Stimulated activated CD8-positive, alpha-beta memory T cell treated with anti-CD3 and anti-CD28 coated beads, Interleukin-12 subunit alpha, Interleukin-12 subunit beta, amount 100 ng/mL, for 24 hours (primary cell): Measurements from ENCODE around the gene SECISBP2L.
"Not testable (repeated sequence)": the region's sequence is repeated elsewhere in the genome, so short reads cannot be mapped to it uniquely, and the experiment has no call there.

Experiments
- DNase-seq: peaks from one replicate; pipeline ENCODE4 v3.0.0-alpha.2; 2020; ENCODE audit errors: extremely low read depth

SECISBP2L gene

GRCh38 chr15:49046220-49047102 is at the start of gene SECISBP2L:
Gene SECISBP2L (minus strand): TSS chr15:49046446. CDS start chr15:49046299, 147 bp downstream.
- peak; percentile 76 for DNase-seq

- DNase-seq, result no peak
Observed at GRCh38 chr15:49094923-49095322, 48.7 kb upstream of the SECISBP2L start.

- no peak for DNase-seq
Observed at GRCh38 chr15:49093252-49094105, 47.2 kb upstream of the SECISBP2L start.

GRCh38 chr15:49088996-49089395 is 42.8 kb upstream of the SECISBP2L start:
- no peak for DNase-seq

- no peak for DNase-seq
Observed at GRCh38 chr15:49085696-49086459, 39.6 kb upstream of the SECISBP2L start.

- no peak for DNase-seq
Observed at GRCh38 chr15:49084285-49084570, 38.0 kb upstream of the SECISBP2L start.

GRCh38 chr15:49083401-49084284 is 37.4 kb upstream of the SECISBP2L start:
- no peak for DNase-seq

GRCh38 chr15:49082960-49083359 is 36.7 kb upstream of the SECISBP2L start:
- DNase-seq, result no peak

- no peak for DNase-seq
Observed at GRCh38 chr15:49079340-49080039, 33.2 kb upstream of the SECISBP2L start.

GRCh38 chr15:49075881-49076280 is 29.6 kb upstream of the SECISBP2L start:
- DNase-seq, result no peak

- DNase-seq, result not testable (repeated sequence)
Observed at GRCh38 chr15:49074589-49075287, 28.5 kb upstream of the SECISBP2L start.

GRCh38 chr15:49066372-49066771 is 20.1 kb upstream of the SECISBP2L start:
- DNase-seq, result no peak

- DNase-seq, result no peak
Observed at GRCh38 chr15:49064884-49065283, 18.6 kb upstream of the SECISBP2L start.

- no peak for DNase-seq
Observed at GRCh38 chr15:49064281-49064653, 18.0 kb upstream of the SECISBP2L start.

GRCh38 chr15:49063402-49064280 is 17.4 kb upstream of the SECISBP2L start:
- DNase-seq, result no peak

- no peak for DNase-seq
Observed at GRCh38 chr15:49062900-49063299, 16.7 kb upstream of the SECISBP2L start.

GRCh38 chr15:49060710-49061495 is 14.7 kb upstream of the SECISBP2L start:
- DNase-seq, result no peak

- no peak for DNase-seq
Observed at GRCh38 chr15:49059491-49059890, 13.2 kb upstream of the SECISBP2L start.
